Neural progenitor cell (in vitro differentiated cells): ENCODE data around the gene CBR4.

Source experiments
- EZH2 ChIP-seq: fragments of 200-600 bp; sonication (generic); IDR thresholded peaks from 2 replicates; pipeline ENCODE4 v1.6.1; 2017; ENCODE audit warnings: antibody characterized with exemption, mild to moderate bottlenecking, moderate library complexity
- EZH2phosphoT487 ChIP-seq: fragments of 200-600 bp; sonication (generic); IDR thresholded peaks from 2 replicates; pipeline ENCODE4 v1.6.1; 2017; ENCODE audit warnings: antibody characterized with exemption
- TF ChIP-seq, protein P1 (sequence below): fragments of 200-600 bp; sonication (generic); IDR thresholded peaks from 2 replicates; pipeline ENCODE4 v1.5.1; 2017; ENCODE audit warnings: antibody characterized with exemption, mild to moderate bottlenecking

GRCh38 chr4:168995537-168996295 lies 14.3 kb downstream of the CBR4 start:
- TF ChIP-seq, protein P1, sequence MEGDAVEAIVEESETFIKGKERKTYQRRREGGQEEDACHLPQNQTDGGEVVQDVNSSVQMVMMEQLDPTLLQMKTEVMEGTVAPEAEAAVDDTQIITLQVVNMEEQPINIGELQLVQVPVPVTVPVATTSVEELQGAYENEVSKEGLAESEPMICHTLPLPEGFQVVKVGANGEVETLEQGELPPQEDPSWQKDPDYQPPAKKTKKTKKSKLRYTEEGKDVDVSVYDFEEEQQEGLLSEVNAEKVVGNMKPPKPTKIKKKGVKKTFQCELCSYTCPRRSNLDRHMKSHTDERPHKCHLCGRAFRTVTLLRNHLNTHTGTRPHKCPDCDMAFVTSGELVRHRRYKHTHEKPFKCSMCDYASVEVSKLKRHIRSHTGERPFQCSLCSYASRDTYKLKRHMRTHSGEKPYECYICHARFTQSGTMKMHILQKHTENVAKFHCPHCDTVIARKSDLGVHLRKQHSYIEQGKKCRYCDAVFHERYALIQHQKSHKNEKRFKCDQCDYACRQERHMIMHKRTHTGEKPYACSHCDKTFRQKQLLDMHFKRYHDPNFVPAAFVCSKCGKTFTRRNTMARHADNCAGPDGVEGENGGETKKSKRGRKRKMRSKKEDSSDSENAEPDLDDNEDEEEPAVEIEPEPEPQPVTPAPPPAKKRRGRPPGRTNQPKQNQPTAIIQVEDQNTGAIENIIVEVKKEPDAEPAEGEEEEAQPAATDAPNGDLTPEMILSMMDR = peak; percentile 40
- TF ChIP-seq EZH2phosphoT487 = no peak
- no peak for TF ChIP-seq EZH2
